ENCODE measurements around the gene MRC2.

- TF ChIP-seq POLR2A (IDR thresholded peaks at IDR 0.05; ENCODE audit: low read depth, low read length) (no peak), TAF1 (IDR thresholded peaks at IDR 0.05; ENCODE audit: borderline replicate concordance, low read depth, low read length) (no peak)
Measured at GRCh38 chr17:62723842-62724241, 96.4 kb downstream of the MRC2 start.
